GM12892 (cell line): ENCODE results near the gene RGS16.
A peak's percentile ranks its signal among the peaks of the same experiment; 100 is the strongest.

Source experiments
- DNase-seq: peaks from one replicate; pipeline ENCODE4 v3.0.0; 2011; ENCODE audit not compliant: insufficient read length
- FAIRE-seq: peaks from 2 replicates; lab custom pipeline; 2011; peaks lifted over from hg19 to GRCh38; lab: Jason Lieb, UNC
- POLR2A ChIP-seq: IDR thresholded peaks from 2 replicates; pipeline ENCODE4 v1.6.1; 2011; ENCODE audit warnings: low read depth, low read length, control low read depth
- POLR2AphosphoS5 ChIP-seq: IDR thresholded peaks from 2 replicates; pipeline ENCODE4 v1.6.1; 2011; ENCODE audit warnings: low read depth, low read length, control low read depth
- TAF1 ChIP-seq: IDR thresholded peaks from 2 replicates; pipeline ENCODE4 v1.6.1; 2011; ENCODE audit warnings: low read depth, mild to moderate bottlenecking, control low read depth, low read length, borderline replicate concordance

Gene RGS16

DNA sequence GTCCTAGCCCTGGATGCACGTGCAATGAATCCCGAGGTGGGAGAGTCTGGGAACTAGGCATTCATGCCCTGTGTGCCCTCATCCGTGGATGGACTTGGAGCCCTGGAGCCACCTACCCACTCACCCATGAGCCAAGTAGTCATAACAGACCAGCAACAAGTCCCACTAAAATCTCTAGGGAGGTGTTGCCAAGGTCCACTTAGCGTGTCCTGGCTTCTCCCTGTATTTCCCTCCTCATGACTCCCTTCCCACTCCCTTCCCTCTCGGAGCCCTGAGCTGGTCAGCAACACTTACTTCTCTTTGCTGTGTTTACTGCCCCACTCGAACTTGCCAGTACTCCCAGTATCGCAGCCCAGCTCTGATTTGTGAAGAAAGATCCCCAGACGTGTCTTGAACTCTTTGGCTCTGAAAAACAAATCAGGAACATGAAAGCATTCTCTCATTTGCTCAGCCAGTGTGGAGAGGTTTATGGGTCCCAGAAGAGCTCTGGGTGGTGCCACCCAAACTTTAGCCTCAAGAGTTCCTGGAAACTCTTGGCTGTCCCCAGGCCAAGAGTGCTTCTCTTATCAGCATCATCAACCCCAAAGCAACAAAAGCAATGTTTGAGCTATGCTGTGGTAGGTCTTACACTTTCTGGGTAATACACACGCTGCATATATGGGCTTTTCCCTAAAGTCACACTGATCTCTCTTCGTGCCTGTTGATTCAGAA, 1.1 kb downstream of the RGS16 start:
- DNase-seq: no peak
- TF ChIP-seq POLR2A: no peak
- no peak for TF ChIP-seq TAF1
- TF ChIP-seq POLR2AphosphoS5: no peak; the same call in 1 of the 2 replicates
- FAIRE-seq: no peak

DNA sequence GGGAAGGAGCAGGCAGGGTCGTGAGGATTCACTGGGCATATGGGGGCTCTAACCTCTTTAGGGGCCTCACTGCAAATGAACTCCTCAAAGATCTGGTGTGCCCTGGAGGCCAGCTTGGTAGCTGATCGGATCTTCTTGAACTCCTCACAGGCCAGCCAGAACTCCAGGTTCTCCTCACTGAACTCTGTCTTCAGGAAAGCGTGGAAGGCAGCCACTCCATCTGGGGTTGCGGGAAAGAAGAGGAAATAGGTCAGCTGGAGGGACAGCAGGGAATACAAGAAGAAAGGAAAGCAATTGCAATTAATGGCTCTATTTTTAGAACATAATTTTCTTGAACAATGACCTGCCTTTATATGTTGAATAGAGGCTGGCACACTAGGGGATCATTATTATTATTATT, 2.3 kb downstream of the RGS16 start:
- TF ChIP-seq TAF1 (no peak), POLR2AphosphoS5 (no peak), POLR2A (no peak; the same call in 1 of the 2 replicates)
- FAIRE-seq (no peak), DNase-seq (no peak)

DNA sequence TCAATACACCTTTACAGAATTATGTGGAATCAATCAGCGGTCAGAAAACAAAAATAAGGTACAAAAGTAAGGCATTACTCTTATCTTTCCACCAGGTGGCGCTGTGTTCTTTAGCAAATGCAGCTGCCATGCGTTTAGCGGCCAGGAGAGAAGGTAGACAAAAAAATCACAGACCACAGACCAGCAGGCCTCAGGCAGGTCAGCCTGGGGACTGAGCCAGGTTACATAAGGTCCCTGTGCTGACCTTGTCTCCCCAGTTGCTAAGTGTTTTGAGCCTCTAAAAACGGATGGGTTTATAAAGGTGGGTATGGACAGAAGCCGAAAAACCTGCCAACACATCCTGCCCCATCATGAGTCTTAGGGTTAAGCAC, 2.8 kb downstream of the RGS16 start:
- TF ChIP-seq TAF1: no peak
- TF ChIP-seq POLR2AphosphoS5: no peak
- TF ChIP-seq POLR2A: 0 out of 2 replicates have a peak, but pooled peaks have one; percentile 8
- DNase-seq (peak; percentile 54), FAIRE-seq (peak; percentile 91)

DNA sequence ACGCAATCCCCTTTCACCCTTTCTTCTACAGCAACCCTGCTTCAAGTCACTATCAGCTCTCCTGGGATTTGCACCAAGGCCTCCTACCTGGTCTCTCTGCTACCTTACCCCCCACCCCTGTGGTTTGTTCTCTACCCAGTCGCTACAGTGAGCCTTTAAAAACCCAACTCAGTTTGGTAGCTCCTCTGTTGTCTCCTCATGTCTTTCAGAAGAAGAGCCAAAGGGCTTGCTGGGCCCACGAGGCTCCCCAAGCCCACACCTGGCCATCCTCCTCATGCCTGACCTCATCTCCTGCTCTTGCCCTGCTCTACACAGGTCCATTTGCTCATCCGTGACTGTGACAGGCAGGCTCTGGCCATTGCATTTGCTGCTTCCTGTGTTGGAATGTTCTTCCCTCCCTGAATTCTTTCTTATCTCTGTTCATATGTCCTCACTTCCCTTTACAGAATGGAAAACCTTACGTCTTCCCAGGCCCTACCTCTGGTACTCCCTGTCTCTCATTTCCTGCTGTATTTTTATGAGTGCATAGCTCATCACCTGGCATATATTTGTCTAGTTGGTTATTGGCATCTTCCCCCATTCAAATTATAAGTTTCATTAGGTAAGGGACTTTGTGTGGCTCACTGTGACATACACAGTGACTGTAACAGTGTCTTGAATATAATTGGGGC, 3.3 kb downstream of the RGS16 start:
- DNase-seq (no peak), FAIRE-seq (no peak)
- TF ChIP-seq TAF1 (no peak), POLR2A (no peak), POLR2AphosphoS5 (no peak)

- FAIRE-seq (no peak), DNase-seq (no peak)
- TF ChIP-seq POLR2A (peak; percentile 14; the same call in 1 of the 2 replicates), TAF1 (no peak), POLR2AphosphoS5 (peak; percentile 51; the same call in 1 of the 2 replicates)
These were observed 4.0 kb downstream of the RGS16 start for GRCh38 chr1:182600036-182600713.

DNA sequence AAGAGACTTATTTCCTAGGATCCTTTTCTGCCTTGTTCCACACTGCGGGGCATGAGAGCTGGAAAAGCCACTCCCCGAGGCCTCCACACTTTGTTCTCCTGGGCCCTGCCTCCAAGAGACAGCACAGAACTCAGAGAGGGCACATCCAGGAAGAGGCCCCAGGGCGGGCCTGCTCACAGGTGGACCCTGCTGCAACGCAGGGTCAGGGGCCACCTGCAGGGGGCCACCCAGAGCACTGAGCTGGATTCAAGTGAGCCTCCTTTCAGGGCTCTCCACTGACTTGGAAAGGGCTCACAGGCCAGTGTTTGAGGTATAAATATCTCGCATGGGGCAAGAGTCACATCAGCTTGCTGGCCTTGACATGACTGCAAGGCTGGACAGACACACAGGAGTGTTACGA, 4.8 kb downstream of the RGS16 start:
- FAIRE-seq (no peak), DNase-seq (no peak)
- 0 out of 2 replicates have a peak, but pooled peaks have one; percentile 29 for TF ChIP-seq POLR2A
- TF ChIP-seq POLR2AphosphoS5: peak; percentile 45; the same call in 1 of the 2 replicates
- no peak for TF ChIP-seq TAF1

DNA sequence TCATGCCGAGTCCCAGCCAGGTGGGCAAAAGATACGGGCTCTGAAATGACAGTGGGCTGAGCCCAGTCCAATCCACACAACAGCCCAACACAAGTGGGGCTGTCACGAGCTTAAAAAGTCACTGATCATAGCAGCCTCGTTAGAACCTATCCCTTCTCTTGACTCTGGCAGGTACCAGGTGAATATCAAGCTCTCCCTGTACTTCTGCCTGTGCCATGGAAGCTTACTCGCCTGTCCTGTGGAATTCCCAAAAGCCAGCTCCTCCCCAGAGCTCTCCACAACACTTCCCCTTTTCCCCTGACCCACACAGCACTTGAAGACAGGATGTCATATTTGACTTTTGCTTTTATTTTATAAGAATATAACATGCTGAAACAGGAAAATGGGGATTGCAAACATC, 5.9 kb downstream of the RGS16 start:
- FAIRE-seq: no peak
- DNase-seq: no peak
- TF ChIP-seq POLR2AphosphoS5: peak; percentile 59; the same call in 1 of the 2 replicates
- peak; percentile 62; the same call in 1 of the 2 replicates for TF ChIP-seq POLR2A
- no peak for TF ChIP-seq TAF1

DNA sequence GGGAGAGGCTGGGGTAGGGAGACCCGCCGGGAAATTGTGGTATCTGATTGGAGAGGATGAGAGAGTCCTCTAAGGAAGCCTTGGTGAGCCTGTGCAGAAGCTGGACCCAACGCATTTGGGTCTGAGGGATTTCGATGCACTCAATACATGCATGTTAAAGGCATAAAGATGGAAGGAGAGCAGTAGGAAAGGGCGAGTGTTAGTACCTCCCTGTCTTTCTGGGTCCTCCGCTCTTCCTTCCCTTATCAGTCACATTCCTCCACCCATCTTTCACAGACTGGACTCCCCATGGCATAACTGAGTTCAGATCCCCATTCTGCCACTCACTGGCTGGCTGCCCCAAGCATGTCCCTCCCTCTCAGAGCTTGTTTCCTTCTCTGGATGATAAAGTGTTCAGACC, 7.3 kb downstream of the RGS16 start:
- DNase-seq: no peak
- FAIRE-seq: no peak
- TF ChIP-seq POLR2A: no peak
- no peak for TF ChIP-seq TAF1
- no peak for TF ChIP-seq POLR2AphosphoS5

GRCh38 chr1:182595641-182596240, 8.4 kb downstream of the RGS16 start:
- FAIRE-seq: peak; percentile 76
- TF ChIP-seq POLR2AphosphoS5: no peak
- TF ChIP-seq TAF1: no peak
- TF ChIP-seq POLR2A: no peak

GRCh38 chr1:182589931-182590330, 14.3 kb downstream of the RGS16 start:
- DNase-seq (no peak), FAIRE-seq (no peak)
- no peak for TF ChIP-seq TAF1
- no peak for TF ChIP-seq POLR2AphosphoS5
- TF ChIP-seq POLR2A: no peak

More at GRCh38 chr1:182595641-182596240, 8.4 kb downstream of the RGS16 start:
- DNase-seq: no peak

DNA sequence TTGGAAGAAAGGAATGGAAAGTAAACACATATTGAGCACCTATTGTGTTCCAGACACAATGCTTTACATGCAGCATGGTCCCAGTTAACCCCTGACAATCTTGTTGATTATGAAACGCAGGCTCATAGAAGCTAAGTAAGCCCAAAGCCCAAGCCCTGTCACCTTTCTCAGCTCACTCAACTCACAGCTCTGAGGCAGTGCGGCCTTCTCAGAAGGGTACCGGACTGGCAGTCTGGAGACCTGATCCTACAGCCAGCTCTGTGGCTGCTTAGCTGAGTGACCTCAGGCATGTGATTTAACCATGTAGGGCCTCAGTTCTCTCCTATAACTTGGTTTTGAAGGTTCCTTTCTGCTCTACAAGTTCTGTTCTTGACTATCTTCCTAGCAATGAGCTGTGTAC, 14.7 kb downstream of the RGS16 start:
- TF ChIP-seq TAF1 (no peak), POLR2A (no peak), POLR2AphosphoS5 (no peak)
- FAIRE-seq (peak; percentile 61), DNase-seq (no peak)
